K562 (cell line): ENCODE data around the gene EML6. TPM values are rescaled to one million over a fixed set of nuclear protein-coding genes. Genes with fewer than 3 reads are reported as not detected.

Source experiments
- ATAC-seq: fragments of 200-7000 bp; cut with Tn5 transposase; 3 replicates; pipeline ENCODE4 v1.9.1; 2020; ENCODE audit warnings: moderate library complexity
- BruUV-seq: library from RNA; stranded (reverse); fragments of 400-500 nt; replicated peaks from 2 replicates; lab custom pipeline; 2021; lab: Mats Ljungman, UMichigan
- CTCF ChIA-PET: fragments of 300-600 bp; formaldehyde crosslinking; extraction: SDS; loops from one replicate; lab custom pipeline; 2021; ENCODE audit warnings: low intra/inter-chr PET ratio; lab: Yijun Ruan, JAX
- POLR2A ChIA-PET: fragments of 300-600, 350-650 bp; sonication (Branson Sonifier 250); formaldehyde crosslinking; extraction: SDS; loops from one replicate; lab custom pipeline; 2021; ENCODE audit warnings: antibody characterized with exemption, inconsistent platforms; lab: Yijun Ruan, JAX
- DNase-seq, 4 experiments: peaks; one replicate each; pipeline versions ENCODE4 v3.0.0 to v3.0.0-alpha.2; 2011 to 2018; ENCODE audit warnings: low spot score in 3 of 4, mixed read lengths in 3 of 4; ENCODE audit errors: extremely low read depth in 1 of 4
- FAIRE-seq: peaks from 2 replicates; lab custom pipeline; 2011; peaks lifted over from hg19 to GRCh38; lab: Jason Lieb, UNC
- H2AFZ ChIP-seq: 2 replicates; pipeline ENCODE4 v1.6.0; 2011; ENCODE audit warnings: low read depth, low read length, control low read depth, inconsistent platforms
- H3K27ac ChIP-seq: fragments of 200-600 bp; 3 replicates; pipeline ENCODE4 v1.8.0; 2011; ENCODE audit warnings: low read depth, mild to moderate bottlenecking, control low read depth, inconsistent platforms, low read length, moderate library complexity, mixed read lengths; ENCODE audit errors: extremely low read depth
- H3K27me3 ChIP-seq, 2 experiments: fragments of 300-600 bp in 1 of 2; 2 replicates in 1 of 2; 3 replicates in 1 of 2; pipeline versions ENCODE4 v1.6.0 to v1.8.0; 2011; ENCODE audit warnings: inconsistent platforms in 2 of 2, low read length in 2 of 2, mild to moderate bottlenecking in 1 of 2, mixed read lengths in 1 of 2, moderate library complexity in 1 of 2; ENCODE audit not compliant: control insufficient read depth in 2 of 2, insufficient read depth in 2 of 2
- H3K36me3 ChIP-seq: fragments of 300-600 bp; 3 replicates; pipeline ENCODE4 v1.8.0; 2011; ENCODE audit warnings: mild to moderate bottlenecking, low read length, inconsistent platforms; ENCODE audit not compliant: control insufficient read depth, insufficient read depth
- H3K4me1 ChIP-seq, 2 experiments: fragments of 200-600 bp in 1 of 2; replicated peaks in 1 of 2; 2 replicates in 1 of 2; 3 replicates in 1 of 2; pipeline versions ENCODE4 v1.5.1 to v1.8.0; 2011; ENCODE audit warnings: inconsistent platforms in 2 of 2, low read length in 2 of 2, mild to moderate bottlenecking in 1 of 2, mixed read lengths in 1 of 2, moderate library complexity in 1 of 2; ENCODE audit not compliant: control insufficient read depth in 2 of 2, insufficient read depth in 2 of 2
- H3K4me2 ChIP-seq: 2 replicates; pipeline ENCODE4 v1.6.1; 2011; ENCODE audit warnings: low read length, control low read depth, inconsistent platforms, mixed read lengths; ENCODE audit not compliant: insufficient read depth
- H3K4me3 ChIP-seq: fragments of 200-600 bp; sonication (generic), shearing (Covaris generic); 2 replicates; pipeline ENCODE4 v1.5.1; 2016; ENCODE audit warnings: control low read depth, inconsistent platforms
- H3K79me2 ChIP-seq: fragments of 200-600 bp; 3 replicates; pipeline ENCODE4 v1.8.0; 2011; ENCODE audit warnings: low read length, inconsistent platforms; ENCODE audit not compliant: control insufficient read depth, insufficient read depth
- H3K9ac ChIP-seq, 2 experiments: 2 replicates each; pipeline versions ENCODE4 v1.6.0 to v1.6.1; 2011; ENCODE audit warnings: low read depth in 2 of 2, low read length in 2 of 2, control low read depth in 1 of 2, inconsistent platforms in 1 of 2, mild to moderate bottlenecking in 1 of 2, mixed read lengths in 1 of 2; ENCODE audit not compliant: insufficient read depth in 1 of 2
- H3K9me1 ChIP-seq: one replicate; pipeline ENCODE4 v1.6.0; 2011; ENCODE audit warnings: inconsistent platforms, mild to moderate bottlenecking, low read length, moderate library complexity; ENCODE audit not compliant: control insufficient read depth, insufficient read depth
- H3K9me3 ChIP-seq: replicated peaks from 2 replicates; pipeline ENCODE4 v1.5.1; 2011; ENCODE audit warnings: low read depth, low read length, inconsistent platforms; ENCODE audit not compliant: control insufficient read depth, insufficient read depth
- H4K20me1 ChIP-seq: replicated peaks from 2 replicates; pipeline ENCODE4 v1.6.1; 2011; ENCODE audit warnings: low read length, inconsistent platforms, mixed read lengths; ENCODE audit not compliant: control insufficient read depth, insufficient read depth
- KHSRP ChIP-seq: fragments of 450-650 bp; IDR thresholded peaks from 2 replicates; pipeline ENCODE4 v1.6.1; 2017
- ZBTB1 ChIP-seq: sonication (generic); formaldehyde crosslinking; IDR thresholded peaks from 2 replicates; pipeline ENCODE4 v1.8.1; 2023; ENCODE audit warnings: missing genetic modification reagents, low read depth, mild to moderate bottlenecking, borderline replicate concordance
- ZNF253 ChIP-seq: fragments of 250-450 bp; sonication (Bioruptor Pico); conservative IDR thresholded peaks from 2 replicates; pipeline ENCODE4 v1.6.1; 2021; ENCODE audit warnings: mild to moderate bottlenecking
- ZNF436 ChIP-seq: fragments of 250-450, 450-650 bp; sonication (Bioruptor Pico); formaldehyde crosslinking; IDR thresholded peaks from 2 replicates; pipeline ENCODE4 v1.7.0; 2020; ENCODE audit warnings: mild to moderate bottlenecking
- WGBS: fragments of 100-300 bp; shearing (Covaris generic); methylation state at CpG from one replicate; pipeline ENCODE4 v1.1.6; 2016; ENCODE audit warnings: low coverage, mixed read lengths; ENCODE audit not compliant: insufficient coverage; ENCODE audit errors: missing lambda C conversion rate; 5-methylcytosine and 5-hydroxymethylcytosine counted together
- in situ Hi-C: fragments of 300-500 bp; cut with MboI; formaldehyde crosslinking; loops from 4 replicates; pipeline ENCODE4 v1.15.0; 2018; ENCODE audit warnings: inconsistent platforms, mixed read lengths
- intact Hi-C: fragments of 100-400 bp; cut with micrococcal nuclease; formaldehyde crosslinking; loops from 2 replicates; pipeline ENCODE4 v1.14.2; 2022
- polyA plus RNA-seq, 8 experiments: library from polyadenylated mRNA; depleted of rRNA in 4 of 8; stranded (reverse) in 5 of 8; unstranded in 3 of 8; fragments of >200 nt; fragmentation: Nextera tagmentation in 2 of 8; fragmentation: Illumina TruSeq in 1 of 8; extraction: Ambion mirVana in 2 of 8; extraction: Trizol in 1 of 8; gene quantifications; 2 replicates each; pipeline versions ENCODE4 v1.2.1 to v1.2.3, GENCODE V29; 2011 to 2014; ENCODE audit warnings: inconsistent platforms in 1 of 8, missing spikeins in 1 of 8
- total RNA-seq, 7 experiments: library from RNA; depleted of rRNA in 6 of 7; stranded (reverse); fragments of >200 nt in 6 of 7; fragmentation: Illumina TruSeq in 2 of 7; extraction: Trizol in 2 of 7; gene quantifications; 2 replicates each; pipeline versions ENCODE4 v1.2.1 to v1.2.3, GENCODE V29; 2011 to 2021; ENCODE audit warnings: low replicate concordance in 1 of 7
- TF ChIP-seq, protein P1 (sequence below): sonication (generic); formaldehyde crosslinking; IDR thresholded peaks from 2 replicates; pipeline ENCODE4 v1.5.0; 2020; ENCODE audit warnings: missing genetic modification reagents

Gene EML6
- total and polyA plus RNA-seq, 9 of the 15 experiments (the other 6 are each of a cell fraction or from before 2014, with no cell fraction given), result 0.07 to 0.56 (median 0.25) TPM

DNA sequence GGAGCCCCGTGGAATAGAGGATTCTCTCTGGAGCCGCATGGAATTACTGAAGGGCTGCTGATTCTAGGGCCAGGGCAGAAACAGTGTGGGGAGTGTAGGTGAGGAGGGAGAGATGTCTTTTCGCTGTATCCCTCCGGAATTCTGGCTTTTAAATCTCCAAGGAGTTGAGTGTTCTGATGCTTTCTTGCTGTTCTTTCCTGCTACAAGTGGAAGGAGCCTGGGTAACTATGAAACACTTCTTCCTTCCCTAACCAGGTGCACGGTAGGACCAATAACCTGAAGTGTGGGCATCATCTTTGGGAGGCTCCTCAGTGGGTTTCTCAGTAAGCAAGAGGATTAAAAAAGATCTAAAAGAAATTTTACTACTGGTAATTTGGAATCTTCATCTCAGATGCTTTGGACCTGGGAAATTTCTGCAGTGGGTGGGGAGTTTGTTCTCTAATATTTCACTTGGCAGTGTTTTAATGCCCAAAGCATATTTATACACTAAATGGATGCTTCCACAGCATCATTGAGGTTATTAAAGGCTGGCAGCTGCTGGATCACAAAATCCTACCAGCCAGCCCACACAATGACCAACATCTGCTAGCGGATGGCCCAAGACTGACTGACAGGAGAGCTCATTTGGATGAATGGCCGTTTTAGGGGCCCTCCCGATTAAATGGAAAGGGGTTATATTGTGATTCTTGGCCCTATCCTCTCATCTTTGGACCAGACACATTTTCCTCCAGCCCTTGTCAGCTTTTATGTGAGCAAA lies 2.1 kb downstream of the EML6 start:
- Histone ChIP-seq H3K79me2 (no peaks in the 10 kb centered on the region; the same call in 2 of the 3 replicates), H3K9ac (no peak overlapping the region), H3K9me1 (no peaks in the 10 kb centered on the region), H4K20me1 (no peaks in the 10 kb centered on the region; the same call in 1 of the 2 replicates), H3K4me2 (no peak overlapping the region), H3K4me1 (peaks cover 15 to 16% of the 10 kb centered on the region in 2 experiments; a peak in 4 of 5 replicates), H3K36me3 (no peaks in the 10 kb centered on the region), H3K4me3 (no peak overlapping the region), H3K27me3 (peaks cover 30 to 42% of the 10 kb centered on the region in 2 experiments), H3K9me3 (no peaks in the 10 kb centered on the region), H2AFZ (no peak overlapping the region), H3K27ac (no peak overlapping the region)
- BruUV-seq, result no TSS peak
- intact Hi-C loops, result no loop called here
- ChIA-PET POLR2A (no interaction called here), CTCF (no interaction called here)
- no peak for DNase-seq
- in situ Hi-C loops, result no loop called here
- under 1% methylated on average over 8 of the region's 8 CpGs for WGBS
- no peak for ATAC-seq
- FAIRE-seq, result no peak
- TF ChIP-seq ZNF253 (CRISPR knock-in tag) (no peak), ZBTB1 (CRISPR knock-in tag) (no peak), KHSRP (no peak), ZNF436 (CRISPR knock-in tag) (no peak)
- TF ChIP-seq, protein P1, sequence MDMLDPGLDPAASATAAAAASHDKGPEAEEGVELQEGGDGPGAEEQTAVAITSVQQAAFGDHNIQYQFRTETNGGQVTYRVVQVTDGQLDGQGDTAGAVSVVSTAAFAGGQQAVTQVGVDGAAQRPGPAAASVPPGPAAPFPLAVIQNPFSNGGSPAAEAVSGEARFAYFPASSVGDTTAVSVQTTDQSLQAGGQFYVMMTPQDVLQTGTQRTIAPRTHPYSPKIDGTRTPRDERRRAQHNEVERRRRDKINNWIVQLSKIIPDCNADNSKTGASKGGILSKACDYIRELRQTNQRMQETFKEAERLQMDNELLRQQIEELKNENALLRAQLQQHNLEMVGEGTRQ (CRISPR knock-in tag), result no peak
